NCI-H1417 treated with DMSO at 0.1 percent for 48 hours (cell line): ENCODE results near the gene ZNF436.
"Not testable (repeated sequence)": the region's sequence is repeated elsewhere in the genome, so short reads cannot be mapped to it uniquely, and the experiment has no call there.

ENCODE experiments used
- DNase-seq: peaks from one replicate; lab custom pipeline; 2025; lab: John Stamatoyannopoulos, UW

The ZNF436 gene

GRCh38 chr1:23392125-23392855 lies 22.7 kb upstream of the ZNF436 start:
- DNase-seq, result no peak

GRCh38 chr1:23389837-23390321 lies 20.2 kb upstream of the ZNF436 start:
- DNase-seq, result no peak

- DNase-seq, result no peak
Measured at GRCh38 chr1:23387494-23387893, 17.9 kb upstream of the ZNF436 start.

- no peak for DNase-seq
Measured at GRCh38 chr1:23385119-23385621, 15.5 kb upstream of the ZNF436 start.

GRCh38 chr1:23384312-23385058 lies 14.8 kb upstream of the ZNF436 start:
- no peak for DNase-seq

- no peak for DNase-seq
Measured at GRCh38 chr1:23383577-23384311, 14.1 kb upstream of the ZNF436 start.

GRCh38 chr1:23381233-23381885 lies 11.7 kb upstream of the ZNF436 start:
- DNase-seq, result no peak

- no peak for DNase-seq
Measured at GRCh38 chr1:23380719-23381118, 11.1 kb upstream of the ZNF436 start.

GRCh38 chr1:23380236-23380635 lies 10.6 kb upstream of the ZNF436 start:
- DNase-seq, result not testable (repeated sequence)

- no peak for DNase-seq
Measured at GRCh38 chr1:23376890-23377811, 7.5 kb upstream of the ZNF436 start.

- DNase-seq, result not testable (repeated sequence)
Measured at GRCh38 chr1:23374079-23374735, 4.6 kb upstream of the ZNF436 start.

- no peak for DNase-seq
Measured at GRCh38 chr1:23371987-23372880, 2.6 kb upstream of the ZNF436 start.

- DNase-seq, result no peak
Measured at GRCh38 chr1:23370709-23371584, 1.3 kb upstream of the ZNF436 start.

- DNase-seq, result no peak
Measured at GRCh38 chr1:23370330-23370708, 683 bp upstream of the ZNF436 start.

GRCh38 chr1:23368562-23369334 lies 888 bp downstream of the ZNF436 start:
- DNase-seq, result peak; percentile 70

- peak; percentile 92 for DNase-seq
Measured at GRCh38 chr1:23367791-23368561, 1.7 kb downstream of the ZNF436 start.

GRCh38 chr1:23367451-23367790 lies 2.2 kb downstream of the ZNF436 start:
- DNase-seq, result no peak
